MM.1S (cell line): ENCODE measurements around the gene FAM114A2.
"Not testable (repeated sequence)": the region's sequence is repeated elsewhere in the genome, so short reads cannot be mapped to it uniquely, and the experiment has no call there.

ENCODE experiments used
- DNase-seq: peaks from one replicate; pipeline ENCODE4 v3.0.0-alpha.2; 2015
- H2AFZ ChIP-seq: fragments of 300-600 bp; sonication (generic); 2 replicates; pipeline ENCODE4 v1.6.0; 2016; ENCODE audit warnings: antibody characterized with exemption, low read length
- H3F3A ChIP-seq: fragments of 300-600 bp; sonication (generic); 2 replicates; pipeline ENCODE4 v1.6.1; 2016; ENCODE audit warnings: mild to moderate bottlenecking, antibody characterized with exemption, low read length, moderate library complexity, mixed read lengths; ENCODE audit not compliant: insufficient read depth
- H3K27ac ChIP-seq: fragments of 300-600 bp; sonication (generic); 2 replicates; pipeline ENCODE4 v1.5.1; 2016; ENCODE audit warnings: mild to moderate bottlenecking, low read length
- H3K27me3 ChIP-seq: fragments of 300-600 bp; sonication (generic); replicated peaks from 2 replicates; pipeline ENCODE4 v1.6.0; 2016; ENCODE audit warnings: low read length; ENCODE audit not compliant: insufficient read depth
- H3K36me3 ChIP-seq: fragments of 300-600 bp; sonication (generic); replicated peaks from 2 replicates; pipeline ENCODE4 v1.6.1; 2016; ENCODE audit warnings: mild to moderate bottlenecking, low read length, mixed read lengths; ENCODE audit not compliant: insufficient read depth
- H3K4me1 ChIP-seq: fragments of 300-600 bp; sonication (generic); 2 replicates; pipeline ENCODE4 v1.6.1; 2016; ENCODE audit warnings: low read length, mixed read lengths
- H3K4me2 ChIP-seq: fragments of 300-600 bp; sonication (generic); 2 replicates; pipeline ENCODE4 v1.6.0; 2016; ENCODE audit warnings: low read depth, low read length
- H3K4me3 ChIP-seq: fragments of 300-600 bp; sonication (generic); 2 replicates; pipeline ENCODE4 v1.5.1; 2016; ENCODE audit warnings: low read length, mixed read lengths
- H3K79me2 ChIP-seq: fragments of 300-600 bp; sonication (generic); 2 replicates; pipeline ENCODE4 v1.6.1; 2016; ENCODE audit warnings: mixed run types, low read length, mixed read lengths
- H3K9ac ChIP-seq: fragments of 300-600 bp; sonication (generic); 2 replicates; pipeline ENCODE4 v1.6.1; 2016; ENCODE audit warnings: low read length, mixed read lengths
- H3K9me2 ChIP-seq: fragments of 300-600 bp; sonication (generic); replicated peaks from 2 replicates; pipeline ENCODE4 v1.6.1; 2016; ENCODE audit warnings: mild to moderate bottlenecking, low read length, mixed read lengths; ENCODE audit not compliant: insufficient read depth
- H3K9me3 ChIP-seq: fragments of 300-600 bp; sonication (generic); replicated peaks from 2 replicates; pipeline ENCODE4 v1.6.1; 2016; ENCODE audit warnings: mild to moderate bottlenecking, low read length, mixed read lengths; ENCODE audit not compliant: insufficient read depth
- H4K20me1 ChIP-seq: fragments of 300-600 bp; sonication (generic); 2 replicates; pipeline ENCODE4 v1.6.1; 2016; ENCODE audit warnings: mild to moderate bottlenecking, low read length, moderate library complexity, mixed read lengths; ENCODE audit not compliant: insufficient read depth
- EZH2 ChIP-seq: fragments of 300-600 bp; sonication (generic); optimal IDR thresholded peaks from 2 replicates; pipeline ENCODE3; 2017; ENCODE audit warnings: low read depth, mild to moderate bottlenecking, antibody characterized with exemption, low read length, mixed read lengths
- EZH2phosphoT487 ChIP-seq: fragments of 300-600 bp; sonication (generic); IDR thresholded peaks from 2 replicates; pipeline ENCODE4 v1.6.1; 2018; ENCODE audit warnings: antibody characterized with exemption, low read length
- TF ChIP-seq, protein P1 (sequence below): fragments of 300-600 bp; sonication (generic); IDR thresholded peaks from 2 replicates; pipeline ENCODE4 v1.5.1; 2016; ENCODE audit warnings: antibody characterized with exemption, low read length, mixed read lengths

The FAM114A2 gene

DNA sequence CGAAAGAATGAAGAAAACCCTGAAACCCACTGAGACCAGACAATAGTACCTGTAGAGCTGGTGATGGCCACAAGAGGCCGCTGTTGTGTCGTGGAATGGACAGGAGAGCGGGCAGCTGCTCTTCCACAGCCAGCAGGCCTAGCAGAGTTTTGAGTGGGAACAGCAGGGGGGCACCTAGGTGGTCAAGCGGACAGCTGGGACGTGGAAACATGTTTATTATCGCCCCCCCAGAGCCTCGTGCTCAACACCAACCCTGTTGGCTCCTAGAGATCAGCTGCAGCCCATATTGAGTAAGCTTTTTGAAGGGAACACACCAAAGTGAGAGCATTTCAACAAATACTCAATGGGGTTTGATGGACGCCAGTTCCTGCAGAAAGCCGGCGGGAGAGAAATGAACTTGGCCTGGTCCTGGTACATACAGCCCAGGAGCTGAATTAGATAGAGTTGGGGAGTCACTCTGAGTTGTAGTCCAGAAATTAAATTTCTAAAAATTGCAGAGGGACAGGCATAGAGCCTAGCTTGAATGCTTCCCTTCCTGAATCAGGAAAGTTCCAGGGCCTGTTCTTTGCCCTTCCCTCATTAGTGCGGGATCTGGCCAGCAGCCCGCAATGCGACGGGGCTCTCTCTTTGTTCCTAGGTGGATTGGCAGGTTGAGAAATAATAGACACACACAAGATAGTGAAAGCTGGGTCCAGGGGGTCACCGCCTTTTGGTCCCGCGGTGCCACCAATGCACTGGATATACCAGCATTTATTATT is 33.9 kb upstream of the FAM114A2 start:
- H4K20me1 ChIP-seq = no peaks in the 10 kb centered on the region
- no peak overlapping the region for H3K27ac ChIP-seq
- no peak for TF ChIP-seq EZH2phosphoT487
- TF ChIP-seq, protein P1, sequence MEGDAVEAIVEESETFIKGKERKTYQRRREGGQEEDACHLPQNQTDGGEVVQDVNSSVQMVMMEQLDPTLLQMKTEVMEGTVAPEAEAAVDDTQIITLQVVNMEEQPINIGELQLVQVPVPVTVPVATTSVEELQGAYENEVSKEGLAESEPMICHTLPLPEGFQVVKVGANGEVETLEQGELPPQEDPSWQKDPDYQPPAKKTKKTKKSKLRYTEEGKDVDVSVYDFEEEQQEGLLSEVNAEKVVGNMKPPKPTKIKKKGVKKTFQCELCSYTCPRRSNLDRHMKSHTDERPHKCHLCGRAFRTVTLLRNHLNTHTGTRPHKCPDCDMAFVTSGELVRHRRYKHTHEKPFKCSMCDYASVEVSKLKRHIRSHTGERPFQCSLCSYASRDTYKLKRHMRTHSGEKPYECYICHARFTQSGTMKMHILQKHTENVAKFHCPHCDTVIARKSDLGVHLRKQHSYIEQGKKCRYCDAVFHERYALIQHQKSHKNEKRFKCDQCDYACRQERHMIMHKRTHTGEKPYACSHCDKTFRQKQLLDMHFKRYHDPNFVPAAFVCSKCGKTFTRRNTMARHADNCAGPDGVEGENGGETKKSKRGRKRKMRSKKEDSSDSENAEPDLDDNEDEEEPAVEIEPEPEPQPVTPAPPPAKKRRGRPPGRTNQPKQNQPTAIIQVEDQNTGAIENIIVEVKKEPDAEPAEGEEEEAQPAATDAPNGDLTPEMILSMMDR = peak; percentile 94
- no peaks in the 10 kb centered on the region for H3K9me3 ChIP-seq
- H3K27me3 ChIP-seq = no peaks in the 10 kb centered on the region
- peak overlapping the region; percentile 56 for H3K4me2 ChIP-seq
- H3F3A ChIP-seq = no peaks in the 10 kb centered on the region
- no peaks in the 10 kb centered on the region for H3K9me2 ChIP-seq
- no peak overlapping the region for H3K4me3 ChIP-seq
- DNase-seq = peak; percentile 80
- H2AFZ ChIP-seq = peak overlapping the region; percentile 42; the same call in 1 of the 2 replicates
- peak overlapping the region; percentile 18; the same call in 1 of the 2 replicates for H3K9ac ChIP-seq
- H3K79me2 ChIP-seq = no peaks in the 10 kb centered on the region
- no peaks in the 10 kb centered on the region; the same call in 1 of the 2 replicates for H3K4me1 ChIP-seq
- no peaks in the 10 kb centered on the region for H3K36me3 ChIP-seq

DNA sequence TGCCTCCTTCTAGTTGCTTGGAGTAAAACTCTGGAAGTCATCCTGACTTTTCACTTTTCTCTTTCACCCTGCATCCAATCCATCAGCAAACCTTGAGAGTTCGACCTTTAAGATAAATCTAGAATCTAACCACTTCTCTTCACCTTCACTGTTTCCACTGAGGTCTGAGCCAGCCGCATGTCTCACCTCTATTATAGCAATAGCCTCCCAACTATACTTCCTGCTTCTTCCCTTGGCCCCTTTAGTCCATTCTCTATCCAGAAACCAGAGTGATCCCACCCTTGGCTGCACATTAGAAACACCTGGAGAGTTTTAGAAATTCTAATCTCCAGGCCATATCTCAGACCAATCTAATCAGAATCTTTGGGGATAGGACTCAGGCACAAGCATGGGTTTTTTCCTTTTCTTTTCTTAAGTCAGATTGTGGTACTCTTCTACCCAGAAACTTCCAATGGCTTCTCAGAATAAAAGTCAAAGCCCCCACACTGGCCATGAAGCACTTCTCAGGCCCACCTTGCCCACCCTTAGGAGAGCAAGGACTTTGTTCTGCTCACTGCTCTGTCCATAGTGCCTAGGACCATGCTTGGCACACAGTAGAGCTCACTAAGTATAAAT is 33.2 kb upstream of the FAM114A2 start:
- TF ChIP-seq, protein P1 = no peak
- no peak for TF ChIP-seq EZH2phosphoT487
- no peak for TF ChIP-seq EZH2
- H3F3A ChIP-seq = no peaks in the 10 kb centered on the region
- H4K20me1 ChIP-seq = no peaks in the 10 kb centered on the region
- no peaks in the 10 kb centered on the region for H3K27me3 ChIP-seq
- H3K4me3 ChIP-seq = no peak overlapping the region
- H2AFZ ChIP-seq = peak overlapping the region; percentile 42
- no peaks in the 10 kb centered on the region for H3K9me3 ChIP-seq
- no peaks in the 10 kb centered on the region for H3K9me2 ChIP-seq
- H3K4me1 ChIP-seq = no peaks in the 10 kb centered on the region; the same call in 1 of the 2 replicates
- H3K27ac ChIP-seq = no peak overlapping the region
- no peaks in the 10 kb centered on the region for H3K79me2 ChIP-seq
- H3K9ac ChIP-seq = peak overlapping the region; percentile 18; the same call in 1 of the 2 replicates
- no peak for DNase-seq
- H3K4me2 ChIP-seq = peak overlapping the region; percentile 56
- H3K36me3 ChIP-seq = no peaks in the 10 kb centered on the region

DNA sequence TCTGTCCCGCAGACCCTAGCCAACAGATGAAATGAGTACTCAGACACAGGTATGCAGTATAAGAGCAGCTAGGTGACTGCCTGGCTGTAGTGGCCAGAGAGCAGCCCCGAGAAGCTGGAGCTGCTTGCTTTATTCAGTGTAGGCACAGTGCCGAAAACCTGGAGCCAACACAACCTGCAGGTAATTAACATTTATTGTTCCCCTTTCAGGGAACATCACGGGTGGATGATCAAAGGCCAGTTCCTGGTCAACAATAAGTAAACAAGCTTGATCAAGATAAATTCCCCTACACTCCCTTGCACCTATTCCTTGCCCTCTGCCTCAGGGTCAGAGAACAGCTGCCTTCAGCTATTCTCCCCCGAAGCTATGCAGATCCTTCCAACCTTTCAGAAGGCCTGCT is 31.1 kb upstream of the FAM114A2 start:
- H3K9ac ChIP-seq, DNase-seq, H3K4me2 ChIP-seq, H3F3A ChIP-seq, H3K4me3 ChIP-seq, H3K4me1 ChIP-seq, H4K20me1 ChIP-seq, H3K9me3 ChIP-seq, H2AFZ ChIP-seq, H3K79me2 ChIP-seq, H3K27me3 ChIP-seq, H3K9me2 ChIP-seq, H3K36me3 ChIP-seq, H3K27ac ChIP-seq: not testable (repeated sequence)

GRCh38 chr5:154065971-154066370 is 27.3 kb upstream of the FAM114A2 start:
- Histone ChIP-seq H2AFZ (no peak overlapping the region), H3K9me2 (no peaks in the 10 kb centered on the region), H3K27me3 (no peaks in the 10 kb centered on the region), H3K36me3 (no peaks in the 10 kb centered on the region), H3K9ac (no peak overlapping the region), H3K4me1 (no peaks in the 10 kb centered on the region), H4K20me1 (no peaks in the 10 kb centered on the region), H3K9me3 (no peaks in the 10 kb centered on the region), H3K4me2 (no peak overlapping the region), H3K27ac (no peak overlapping the region), H3K79me2 (no peaks in the 10 kb centered on the region), H3F3A (no peaks in the 10 kb centered on the region), H3K4me3 (no peak overlapping the region)
- TF ChIP-seq, protein P1 = no peak
- TF ChIP-seq EZH2 (no peak), EZH2phosphoT487 (no peak)
- DNase-seq = no peak
